OCI-LY3 (cell line): Measurements from ENCODE around the gene PRAMEF12.

Source experiments
- CTCF ChIP-seq: fragments of 200-600, 300-600 bp; sonication (generic); IDR thresholded peaks from 2 replicates; pipeline ENCODE4 v1.5.1; 2014; ENCODE audit warnings: antibody characterized with exemption, low read length, low read depth
- EZH2phosphoT487 ChIP-seq: fragments of 200-600 bp; shearing (Covaris generic); IDR thresholded peaks from 2 replicates; pipeline ENCODE4 v1.6.1; 2018; ENCODE audit warnings: antibody characterized with exemption, mixed run types, low read depth

- no peak for TF ChIP-seq CTCF
- TF ChIP-seq EZH2phosphoT487, result no peak
Observed at GRCh38 chr1:12764016-12764415, 9.5 kb upstream of the PRAMEF12 start.
